GM21723 (cell line): Measurements from ENCODE around the gene DTX1.

ENCODE experiments used
- ATAC-seq: cut with Tn5 transposase; IDR thresholded peaks from one replicate; pipeline ENCODE4 v1.9.1; 2021; ENCODE audit warnings: mild to moderate bottlenecking, moderate library complexity; ENCODE audit not compliant: unreplicated experiment

Gene DTX1

DNA sequence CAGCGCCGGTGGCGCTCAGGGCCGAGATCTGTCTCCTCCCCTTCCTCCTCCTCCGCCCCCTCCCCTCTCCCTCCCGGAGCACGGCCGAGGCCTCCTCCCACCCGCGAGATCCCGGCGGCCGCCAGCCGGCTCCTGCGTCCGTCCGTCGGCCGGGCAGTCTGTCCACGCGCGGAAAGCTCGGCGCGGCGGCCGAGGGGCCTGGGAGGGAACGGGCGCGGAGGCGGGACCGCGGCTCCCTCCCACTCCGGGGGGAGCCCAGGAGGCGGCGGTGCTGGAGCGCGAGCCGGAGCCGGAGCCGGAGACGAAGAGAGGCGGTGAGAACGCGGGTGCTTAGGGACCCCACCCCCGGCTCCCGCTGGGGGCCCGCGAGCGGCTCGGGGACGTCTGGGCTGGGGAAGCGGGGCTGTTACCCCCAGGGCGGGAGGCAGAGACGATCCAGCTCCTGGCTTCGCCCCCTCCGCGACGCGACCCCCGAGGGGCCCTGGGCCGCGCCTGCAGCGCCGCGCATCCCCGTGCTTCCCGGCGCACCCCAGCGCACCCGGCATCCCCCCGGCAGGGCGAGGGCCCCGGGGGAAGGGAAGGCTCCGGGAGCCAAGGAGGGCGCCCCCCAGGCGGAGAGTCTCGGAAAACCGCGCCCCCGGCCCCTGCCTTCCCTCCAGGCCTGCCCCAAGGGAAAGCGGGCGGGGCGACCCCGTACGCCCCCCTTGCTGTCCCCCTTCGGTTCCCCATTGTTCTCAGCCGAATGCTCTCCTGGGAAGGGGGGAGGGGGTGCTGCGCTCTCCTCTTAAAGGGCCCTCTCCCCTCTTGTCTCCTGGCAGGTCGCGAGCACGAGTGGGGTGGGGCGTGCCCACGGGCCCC is at the start of gene DTX1:
Gene DTX1, plus strand, starts transcription at position 100 of the 858 bp plus-strand sequence. CDS start 1,463 bp downstream, outside the sequence.
- ATAC-seq, result no peak

DNA sequence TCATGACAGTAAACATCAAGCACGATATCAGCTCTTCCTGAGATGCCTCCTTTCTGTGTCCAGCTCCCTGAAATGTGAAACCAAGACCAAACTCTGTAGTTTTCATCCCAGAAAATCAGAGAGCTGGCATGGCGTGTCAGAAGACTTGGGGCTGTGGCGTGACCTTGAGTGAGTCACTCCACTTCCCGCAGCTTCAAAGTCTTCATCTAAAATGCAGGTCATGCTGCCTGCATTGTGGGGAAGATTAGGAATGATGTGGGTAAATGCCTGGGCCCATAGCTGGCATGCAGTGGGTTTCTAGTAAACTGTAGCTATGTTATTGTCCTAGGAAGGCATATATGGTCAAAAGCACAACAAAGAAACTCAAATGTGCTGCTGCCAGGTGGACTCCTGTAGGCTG is 49.4 kb upstream of the DTX1 start:
- ATAC-seq, result no peak

DNA sequence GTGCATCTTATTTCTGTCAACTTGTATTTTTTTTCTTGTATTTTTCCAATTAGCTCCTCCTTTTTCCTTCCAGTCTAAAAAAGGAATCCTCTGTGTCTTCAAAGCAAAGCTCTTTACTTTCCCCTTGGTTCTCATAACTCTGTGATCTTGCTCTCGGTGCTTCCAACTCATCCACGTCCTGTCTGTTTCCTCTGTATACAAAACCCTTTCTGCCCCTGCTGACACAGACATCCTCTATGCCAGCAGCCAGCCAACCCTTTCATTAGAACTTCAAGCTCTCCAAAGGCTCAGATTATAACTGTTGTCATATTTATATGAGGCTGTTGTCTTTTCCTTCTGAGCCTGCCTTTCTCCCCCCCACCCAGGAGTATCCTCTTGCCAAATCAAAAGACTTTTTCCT is 45.8 kb upstream of the DTX1 start:
- no peak for ATAC-seq

DNA sequence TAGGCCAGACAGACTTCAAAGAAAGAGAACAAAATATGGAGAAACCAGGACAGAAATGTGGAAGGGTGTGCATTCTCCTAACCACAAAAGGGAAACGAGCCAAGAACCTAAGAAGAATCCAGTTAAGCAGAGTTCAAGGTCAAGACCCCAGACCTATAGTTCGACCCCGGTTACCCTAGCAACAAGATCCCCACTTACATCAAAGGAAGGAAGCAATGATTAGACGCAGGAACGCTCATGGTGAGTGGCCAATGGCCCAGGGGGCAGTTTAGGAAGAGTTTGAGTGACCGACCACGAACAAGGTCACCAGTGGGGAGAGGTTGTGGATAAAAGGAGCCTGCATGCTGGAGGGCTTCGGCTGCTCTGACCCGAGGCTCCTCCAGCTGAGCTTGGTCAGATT is 42.0 kb upstream of the DTX1 start:
- ATAC-seq, result no peak

DNA sequence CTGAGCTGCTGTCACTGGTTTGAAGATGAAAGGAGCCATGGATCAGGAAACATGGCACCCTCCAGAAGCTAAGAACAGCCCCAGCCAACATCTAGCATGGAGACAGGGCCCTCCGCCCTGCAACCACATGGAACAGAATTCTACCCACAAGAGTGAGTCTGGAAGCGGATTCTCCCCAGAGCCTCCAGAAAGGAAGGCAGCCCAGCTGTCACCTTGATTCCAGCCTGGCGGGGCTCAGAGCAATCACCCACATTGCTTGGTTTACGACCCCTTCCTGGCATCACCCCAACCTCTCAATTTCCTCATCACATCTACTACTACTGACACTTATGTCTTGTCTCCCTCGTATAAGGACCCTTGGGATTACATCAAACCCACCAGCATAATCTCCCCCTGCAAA is 39.7 kb upstream of the DTX1 start:
- ATAC-seq, result no peak

DNA sequence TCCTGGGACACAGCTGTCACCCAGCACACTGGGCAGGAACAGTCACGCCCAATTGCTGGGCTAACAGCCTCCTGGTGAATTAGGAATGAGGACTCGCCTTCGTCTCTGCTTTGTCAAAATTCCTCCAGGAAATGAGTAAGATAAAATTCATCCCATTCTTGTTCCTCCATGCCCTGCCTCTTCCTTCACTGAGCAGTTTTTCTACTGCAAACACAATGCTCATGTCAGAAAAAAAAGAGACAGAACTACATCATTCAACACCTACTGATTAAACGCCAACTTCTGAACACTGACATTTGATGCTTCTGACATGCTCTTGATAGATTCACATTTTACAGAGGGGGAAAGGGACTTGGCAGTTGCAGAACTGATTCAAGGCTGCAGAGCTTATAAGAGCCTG is 37.5 kb upstream of the DTX1 start:
- no peak for ATAC-seq

DNA sequence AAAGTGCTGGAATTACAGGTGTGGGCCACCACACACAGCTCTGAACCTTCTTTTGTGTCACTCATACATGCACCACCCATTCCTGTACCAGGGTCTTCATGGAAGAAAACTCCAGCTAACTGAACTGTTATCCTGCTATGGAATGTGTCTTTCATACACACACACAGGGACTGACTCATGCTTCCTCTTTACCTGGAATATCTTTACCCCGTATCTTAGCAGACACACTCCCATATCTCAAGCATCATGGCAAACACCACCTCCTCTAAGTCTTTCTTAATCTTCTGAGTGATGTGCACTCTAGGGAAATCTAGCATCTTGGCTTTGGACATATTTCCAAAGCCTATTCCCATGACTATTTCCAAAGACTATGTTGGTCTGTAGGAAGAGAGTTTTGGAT is 35.0 kb upstream of the DTX1 start:
- ATAC-seq, result no peak

DNA sequence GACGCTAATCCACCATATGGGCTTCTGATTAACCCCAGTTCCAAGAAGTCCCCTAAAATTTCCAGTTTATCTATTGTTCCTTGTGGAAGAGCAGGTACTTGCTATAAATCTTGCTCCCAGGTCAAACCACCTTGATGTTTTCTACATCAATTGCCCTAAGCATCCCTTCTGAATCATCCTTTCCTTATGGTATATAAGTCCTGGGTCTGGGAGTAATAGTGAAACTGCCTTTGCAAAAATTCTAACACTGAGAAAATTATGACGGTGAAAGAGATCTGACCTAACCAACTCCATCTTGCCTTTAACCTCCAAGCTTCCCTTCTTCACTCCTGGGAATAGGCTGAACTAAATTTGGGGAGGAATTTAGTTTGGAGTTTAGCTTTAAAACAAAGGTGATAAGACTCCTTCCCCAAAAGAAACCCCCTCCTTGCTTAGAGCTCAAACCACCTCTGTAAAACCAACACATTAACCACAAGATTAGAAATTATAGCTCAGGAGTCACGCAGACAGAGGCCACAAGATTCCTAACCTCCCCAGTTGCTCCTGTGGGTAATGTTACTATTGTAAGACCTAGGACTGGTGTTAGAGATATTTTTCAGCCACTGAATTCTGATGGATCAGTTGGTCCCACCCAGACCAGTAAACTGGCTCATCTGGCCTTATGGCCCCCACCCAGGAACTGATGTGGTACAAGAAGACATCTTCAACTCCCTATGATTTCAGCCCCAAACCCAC is 33.8 kb upstream of the DTX1 start:
- no peak for ATAC-seq

DNA sequence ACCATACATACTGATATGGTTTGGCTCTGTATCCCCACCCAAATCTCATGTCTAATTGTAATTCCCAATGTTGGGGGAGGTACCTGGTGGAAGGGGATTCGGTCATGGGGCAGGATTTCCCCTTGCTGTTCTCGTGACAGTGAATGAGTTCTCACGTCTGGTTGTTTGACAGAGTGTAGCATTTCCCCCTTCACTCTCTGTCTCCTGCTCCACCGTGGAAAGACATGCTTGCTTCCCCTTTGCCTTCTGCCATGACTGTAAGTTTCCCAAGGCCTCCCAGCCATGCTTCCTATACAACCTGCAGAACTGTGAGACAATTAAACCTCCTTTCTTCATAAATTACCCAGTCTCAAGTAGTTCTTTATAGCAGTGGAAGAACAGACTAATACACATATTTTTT is 28.8 kb upstream of the DTX1 start:
- ATAC-seq, result no peak

DNA sequence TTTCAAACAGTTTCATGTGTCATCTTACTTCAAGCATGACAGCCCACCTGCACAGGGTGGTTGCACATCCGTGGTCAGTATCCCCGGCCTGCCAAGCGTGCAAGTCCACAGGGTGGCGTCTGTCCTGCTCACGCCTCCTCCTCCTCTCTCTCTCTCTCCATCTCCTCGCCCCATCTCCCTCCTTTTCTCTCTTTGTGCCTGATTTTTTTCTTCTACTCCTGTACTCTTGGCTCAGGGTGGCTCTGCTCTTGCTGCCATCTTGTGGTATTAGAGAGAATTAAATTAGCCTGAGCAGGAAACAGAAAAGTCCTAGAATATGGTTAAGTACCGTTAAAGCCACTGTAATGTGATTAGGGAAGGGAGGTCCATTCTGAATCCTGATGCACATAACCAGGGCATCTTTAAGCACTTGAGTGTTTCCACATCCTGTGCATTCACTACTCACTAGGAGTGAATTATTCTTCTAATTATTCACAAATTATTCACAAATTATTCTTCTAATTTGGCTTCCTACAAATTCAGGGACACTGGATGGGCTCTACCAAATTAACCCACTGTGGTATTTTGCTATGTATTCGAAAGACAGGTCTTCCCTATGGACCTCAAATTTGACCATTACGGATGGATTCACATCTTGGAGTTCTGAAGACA is 25.5 kb upstream of the DTX1 start:
- no peak for ATAC-seq

DNA sequence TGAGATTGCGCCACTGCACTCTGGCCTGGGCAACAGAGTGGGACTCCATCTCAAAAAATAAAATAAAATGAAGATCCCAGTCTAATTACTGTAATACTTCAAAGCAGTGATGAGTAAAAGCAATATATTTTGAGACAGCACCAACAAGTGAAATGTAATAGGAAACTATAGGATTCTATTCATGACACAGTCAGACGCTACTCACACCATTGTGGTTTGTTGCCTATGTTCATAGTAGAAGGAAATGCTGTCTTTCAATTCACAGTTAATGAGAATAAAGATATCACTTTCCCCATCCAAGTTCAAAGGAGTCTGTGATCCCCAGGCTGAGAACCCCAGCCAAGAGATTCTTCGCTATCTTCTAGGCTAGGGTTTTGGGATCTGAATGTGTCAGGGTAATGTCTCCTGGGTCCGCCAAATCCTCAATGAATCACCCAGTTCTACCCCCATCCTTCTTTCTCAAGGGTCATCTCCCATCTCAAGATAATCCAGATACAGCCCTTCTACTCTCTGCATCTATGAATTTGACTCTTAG is 16.6 kb upstream of the DTX1 start:
- ATAC-seq, result no peak

DNA sequence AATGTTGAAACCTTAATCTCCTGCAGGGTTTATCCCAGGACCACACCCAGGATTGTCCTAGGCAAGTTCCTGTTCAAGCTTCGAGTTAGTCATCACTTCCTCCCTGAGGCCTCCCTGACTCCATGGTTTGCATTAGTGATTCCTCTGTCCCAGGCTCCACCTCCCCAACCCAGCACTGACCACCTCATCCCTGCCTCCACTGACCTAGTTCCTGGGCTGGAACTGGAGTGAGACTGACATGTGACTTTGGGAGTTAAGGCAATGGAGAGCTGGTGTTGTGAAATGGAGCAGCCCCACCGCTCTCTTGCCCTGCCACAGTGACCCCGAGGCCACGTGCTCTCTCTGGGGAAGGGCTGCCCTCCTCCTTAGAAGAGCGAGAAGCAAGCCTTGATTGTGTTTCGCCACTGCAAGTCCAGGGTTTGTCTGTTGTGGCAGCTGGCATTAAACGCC is 15.8 kb upstream of the DTX1 start:
- no peak for ATAC-seq

DNA sequence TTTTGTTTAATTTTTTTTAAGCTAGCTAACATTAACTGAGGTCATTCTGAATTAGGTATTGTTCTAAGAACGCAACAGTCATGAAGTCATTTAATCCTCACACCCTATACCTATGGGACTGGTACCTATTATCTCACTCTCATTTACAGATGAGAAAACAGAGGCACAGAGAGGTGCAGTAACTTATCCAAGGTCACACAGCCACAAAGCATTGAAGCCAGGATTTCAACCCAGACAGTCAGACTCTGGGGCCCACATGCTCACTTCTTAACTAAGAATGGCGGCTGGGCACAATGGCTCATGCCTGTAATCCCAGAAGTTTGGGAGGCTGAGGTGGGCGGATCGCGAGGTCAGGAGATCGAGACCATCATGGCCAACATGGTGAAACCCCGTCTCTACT is 15.0 kb upstream of the DTX1 start:
- no peak for ATAC-seq

DNA sequence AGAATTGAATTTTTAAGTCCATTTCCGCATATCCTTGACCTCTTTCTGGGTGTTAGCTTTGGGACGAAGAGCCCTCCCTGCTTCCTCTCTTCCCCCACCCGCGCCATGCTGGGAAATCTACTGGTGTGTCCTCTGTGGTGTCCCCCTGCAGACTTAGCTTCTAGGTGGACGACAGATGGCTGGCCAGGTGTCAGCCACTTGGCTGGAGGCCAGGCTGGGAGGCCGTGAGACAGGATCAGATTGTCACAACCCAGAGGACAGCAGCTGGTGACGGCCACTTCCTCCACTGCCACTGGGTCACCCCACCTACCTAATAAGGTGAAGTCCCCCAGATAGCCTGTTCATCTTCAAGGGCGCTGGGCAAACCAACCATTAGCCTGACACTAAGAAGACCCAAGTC is 13.3 kb upstream of the DTX1 start:
- ATAC-seq, result no peak

DNA sequence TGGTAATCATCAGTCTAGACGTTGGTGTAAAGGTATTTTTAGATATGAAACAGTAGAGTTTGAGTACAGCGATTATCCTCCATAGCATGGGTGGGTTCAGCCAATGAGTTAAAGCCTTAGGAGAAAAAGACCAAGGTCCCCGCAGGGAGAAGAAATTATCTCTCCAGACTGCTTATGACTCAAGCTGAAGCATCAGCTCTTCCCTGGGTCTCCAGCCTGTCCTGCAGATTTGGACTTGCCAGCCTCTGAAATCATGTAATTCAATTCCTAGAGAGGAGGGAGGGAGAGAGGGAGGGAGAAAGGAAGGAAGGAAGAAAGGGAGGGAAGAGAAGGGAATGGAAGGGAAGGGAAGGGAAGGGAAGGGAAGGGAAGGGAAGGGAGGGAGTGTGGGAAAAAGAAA is 12.0 kb upstream of the DTX1 start:
- ATAC-seq, result no peak

DNA sequence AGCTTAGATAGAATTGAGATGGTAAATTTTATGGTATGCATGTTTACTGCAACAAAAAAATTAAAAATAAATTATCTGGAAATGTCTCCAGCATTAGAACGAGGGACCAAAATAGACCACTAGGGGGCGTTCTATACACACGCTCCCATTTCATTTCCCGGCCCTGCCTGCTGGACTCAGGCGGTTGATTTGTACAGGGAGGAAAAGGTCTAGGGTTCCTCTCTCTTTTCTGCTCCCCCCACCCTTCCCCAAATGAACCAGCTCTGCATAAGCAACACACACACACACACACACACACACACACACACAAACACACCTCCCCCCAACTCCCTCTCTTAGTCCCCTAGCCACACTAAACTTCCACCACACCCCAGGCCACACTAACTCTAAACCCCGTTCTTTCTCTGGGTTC is 7.8 kb upstream of the DTX1 start:
- no peak for ATAC-seq

DNA sequence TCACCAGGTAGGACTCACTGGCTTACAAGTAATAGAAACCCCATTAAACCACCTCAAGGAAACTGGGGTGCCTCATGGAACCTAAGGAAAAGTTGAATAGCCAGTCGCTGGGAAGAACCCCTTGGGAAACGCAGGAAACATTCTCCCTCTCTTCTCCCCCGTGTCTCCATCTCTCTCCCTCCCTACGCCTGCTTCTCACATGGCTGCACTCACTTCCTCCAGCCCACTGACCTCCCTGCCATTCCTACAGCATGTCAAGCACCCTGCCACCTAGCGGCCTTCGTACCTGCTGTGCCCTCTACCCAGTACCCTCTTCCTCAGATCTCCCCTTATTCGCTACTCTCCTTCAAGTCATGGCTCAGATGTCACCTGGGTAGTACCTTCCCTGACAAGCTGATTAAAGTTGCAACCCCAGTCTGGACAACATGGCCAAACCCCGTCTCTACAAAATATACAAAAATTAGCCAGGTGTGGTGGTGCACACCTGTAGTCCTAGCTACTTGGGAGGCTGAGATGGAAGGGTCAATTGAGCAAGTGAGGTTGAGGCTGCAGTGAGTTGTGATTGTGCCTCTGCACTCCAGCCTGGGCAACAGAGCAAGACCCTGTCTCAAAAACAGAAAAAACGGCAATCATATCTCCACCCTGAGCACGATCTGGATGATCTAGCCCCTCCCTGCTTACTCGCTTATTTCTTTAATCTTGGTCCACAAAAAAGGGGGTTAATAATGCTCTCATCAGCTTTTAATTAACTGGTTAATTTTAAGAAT is 6.4 kb upstream of the DTX1 start:
- ATAC-seq, result no peak

DNA sequence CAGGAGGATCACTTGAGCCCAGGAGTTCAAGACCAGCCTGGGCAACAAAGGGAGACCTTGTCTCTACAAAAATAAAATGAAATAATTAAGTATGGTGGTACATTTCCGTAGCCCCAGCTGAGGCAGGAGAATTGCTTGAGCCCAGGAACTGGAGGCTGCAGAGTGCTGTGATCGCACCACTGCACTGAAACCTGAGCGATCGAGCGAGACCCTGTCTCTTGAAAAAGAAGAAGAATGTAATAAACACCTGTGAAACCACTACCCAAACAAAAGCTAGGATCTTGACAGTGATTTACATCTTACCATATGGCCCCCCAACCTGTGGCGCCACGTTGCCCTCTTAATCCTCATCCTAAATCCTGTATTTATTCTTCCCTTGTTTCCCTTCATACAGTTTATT is 5.7 kb upstream of the DTX1 start:
- no peak for ATAC-seq

DNA sequence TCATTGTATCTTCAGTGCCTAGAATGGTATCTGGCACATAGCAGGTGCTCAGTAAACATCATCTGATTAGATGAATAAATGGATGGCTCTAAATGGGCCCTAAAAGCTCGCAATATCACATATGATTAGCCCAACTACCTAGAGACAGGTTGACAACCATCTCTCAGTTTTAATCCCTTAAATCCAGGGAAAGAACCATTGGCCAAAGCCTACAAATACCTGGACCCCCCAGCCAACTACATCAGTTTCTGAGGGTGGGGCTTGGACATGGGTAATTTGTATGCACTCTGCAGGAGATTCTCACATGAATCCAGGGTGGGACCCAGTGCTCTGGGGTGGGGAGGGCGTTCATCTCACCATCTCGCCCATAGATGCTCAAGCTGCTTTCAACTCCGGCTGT is 4.8 kb upstream of the DTX1 start:
- ATAC-seq, result no peak

DNA sequence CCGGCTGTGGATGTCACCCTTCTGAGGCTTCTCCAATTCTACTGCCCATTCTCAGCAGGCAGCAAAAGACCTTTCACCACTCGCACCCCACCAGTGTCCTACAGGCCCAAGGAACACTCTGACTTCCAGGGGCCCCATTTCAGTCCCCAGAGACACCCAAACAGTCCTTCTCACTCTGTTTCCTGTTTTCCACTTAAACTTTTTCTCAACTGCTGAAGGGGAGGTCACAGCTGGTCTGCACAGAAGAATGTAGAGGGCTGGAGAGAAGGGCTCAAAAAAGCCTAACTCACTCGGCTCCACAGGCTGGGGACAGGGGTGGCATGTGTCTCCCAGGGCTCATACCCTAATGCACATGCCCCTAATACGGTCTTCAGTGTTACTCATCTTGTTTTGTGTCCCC is 4.2 kb upstream of the DTX1 start:
- no peak for ATAC-seq

DNA sequence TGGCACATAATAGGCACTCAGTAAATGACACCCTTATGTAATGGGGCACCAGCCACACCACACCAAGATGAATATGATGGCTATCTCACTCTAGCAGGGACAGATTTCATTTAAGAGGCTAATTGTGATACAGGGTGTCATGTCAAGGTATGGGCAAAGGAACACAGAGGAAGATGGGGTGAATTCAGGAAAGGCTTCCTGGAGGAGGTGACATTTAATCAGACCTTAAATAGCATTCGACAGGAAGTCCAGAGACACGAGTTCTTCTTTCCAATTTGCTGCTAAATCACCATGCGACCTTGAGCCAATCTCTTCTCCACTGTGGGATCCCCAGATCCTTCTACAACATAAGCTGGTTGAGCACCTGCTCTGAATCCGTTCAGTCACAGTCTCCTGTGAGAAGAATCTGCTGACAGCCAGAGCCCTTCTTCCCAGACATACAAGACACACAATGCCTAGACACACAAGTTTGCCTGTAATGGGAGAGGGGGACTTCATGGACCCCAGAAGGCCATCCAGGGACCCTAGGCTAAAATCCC is 1.5 kb upstream of the DTX1 start:
- ATAC-seq, result no peak
